Fibroblast of skin of back (primary cell): ENCODE data around the gene TCF7L2.

Source experiments
- DNase-seq: peaks from one replicate; pipeline ENCODE4 v3.0.0-alpha.2; 2013

The TCF7L2 gene

DNA sequence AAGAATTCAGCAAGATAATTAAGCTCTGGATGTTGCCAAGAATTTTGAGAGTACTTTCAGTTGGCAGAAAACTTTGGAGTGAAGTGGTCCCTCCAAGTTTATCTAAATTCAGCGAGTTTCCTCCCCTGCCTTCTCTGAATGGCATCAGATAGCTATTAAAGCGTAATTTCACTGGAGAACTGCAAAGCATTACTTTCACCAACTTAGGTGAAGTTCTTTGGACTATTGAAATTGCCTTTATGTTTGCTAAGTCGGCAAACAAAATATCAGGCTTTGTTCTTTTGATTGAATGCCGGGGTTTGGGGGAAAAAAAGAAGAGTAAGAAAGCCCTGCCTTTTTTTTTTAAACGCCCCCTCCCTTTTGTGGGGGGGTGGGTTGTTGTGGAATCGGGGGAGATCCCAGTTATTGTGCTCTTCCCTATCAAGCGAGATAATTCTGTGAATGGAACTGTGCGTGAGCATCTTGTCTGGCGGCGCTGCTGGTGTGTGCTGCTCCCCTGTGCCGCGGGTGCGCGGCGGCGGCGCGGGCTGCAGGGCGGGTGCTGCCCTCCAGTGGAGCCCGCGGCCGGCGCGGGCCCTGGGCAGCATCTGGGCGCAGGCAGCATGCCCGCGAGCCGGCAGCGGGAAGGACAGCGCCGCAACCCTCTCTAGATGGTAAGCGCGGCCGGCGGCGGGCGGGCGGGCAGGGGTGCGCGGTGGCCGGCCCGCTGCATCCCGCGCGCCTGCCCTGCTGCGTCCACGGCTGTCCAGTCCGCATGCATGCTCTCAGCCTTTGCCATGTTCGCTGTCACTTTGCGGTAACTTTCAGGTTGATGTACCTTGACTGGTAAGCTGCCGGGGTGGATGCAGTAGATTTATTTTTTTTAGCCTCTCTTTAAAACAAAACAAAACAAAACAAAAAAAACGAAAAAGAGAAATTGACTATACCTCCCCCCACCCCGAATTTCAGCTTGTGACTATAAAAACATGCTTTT lies 176.5 kb downstream of the TCF7L2 start:
- peak; percentile 75 for DNase-seq

DNA sequence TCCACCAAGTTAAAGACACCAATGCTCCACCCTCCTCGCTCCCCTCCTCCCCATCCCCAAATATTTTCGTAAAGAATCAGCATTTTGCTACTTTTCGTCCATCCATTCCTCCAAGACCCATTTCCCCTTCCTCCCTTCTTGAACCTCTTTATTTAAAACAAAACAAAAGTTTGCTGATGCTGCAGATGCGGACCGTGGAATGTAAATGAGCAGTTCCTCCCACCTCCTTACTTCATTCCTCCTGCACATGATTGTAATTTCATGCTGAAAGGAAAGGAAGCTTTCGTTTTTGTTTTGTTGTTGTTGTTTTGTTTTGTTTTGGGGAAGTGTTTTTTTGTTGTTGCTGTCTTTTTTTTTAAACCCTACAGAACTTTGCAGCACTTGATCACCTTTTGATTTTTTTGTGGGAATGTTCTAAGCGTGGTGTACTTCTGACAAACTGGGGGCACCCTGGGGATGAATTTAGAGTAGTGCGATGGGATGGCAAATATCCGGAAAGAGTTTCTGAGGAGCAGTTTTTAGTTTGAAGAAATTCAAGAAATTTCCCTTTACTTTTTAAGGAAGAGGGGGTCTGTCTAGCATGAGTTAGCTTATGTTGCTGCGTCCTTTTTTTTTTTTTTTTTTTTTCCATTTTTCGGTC lies 177.3 kb downstream of the TCF7L2 start:
- no peak for DNase-seq

DNA sequence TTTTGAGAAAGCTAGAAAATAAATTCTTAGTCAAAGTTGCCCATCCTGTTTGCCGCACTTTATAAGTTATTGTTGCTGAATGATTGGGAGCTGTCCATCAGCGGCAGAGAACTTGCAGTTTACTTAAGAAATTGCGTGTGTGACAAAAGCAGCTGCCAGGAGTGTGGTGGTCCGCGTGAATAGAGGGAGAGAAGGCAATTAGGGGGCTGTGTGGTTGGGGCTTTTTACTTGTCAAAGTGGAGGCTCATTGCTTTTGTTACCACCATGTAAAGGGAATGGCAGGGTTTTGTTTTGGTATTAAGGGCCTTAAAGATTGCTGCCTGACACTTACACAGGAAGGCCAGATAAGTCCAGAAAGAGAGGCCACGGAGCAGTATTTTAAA lies 177.8 kb downstream of the TCF7L2 start:
- no peak for DNase-seq

DNA sequence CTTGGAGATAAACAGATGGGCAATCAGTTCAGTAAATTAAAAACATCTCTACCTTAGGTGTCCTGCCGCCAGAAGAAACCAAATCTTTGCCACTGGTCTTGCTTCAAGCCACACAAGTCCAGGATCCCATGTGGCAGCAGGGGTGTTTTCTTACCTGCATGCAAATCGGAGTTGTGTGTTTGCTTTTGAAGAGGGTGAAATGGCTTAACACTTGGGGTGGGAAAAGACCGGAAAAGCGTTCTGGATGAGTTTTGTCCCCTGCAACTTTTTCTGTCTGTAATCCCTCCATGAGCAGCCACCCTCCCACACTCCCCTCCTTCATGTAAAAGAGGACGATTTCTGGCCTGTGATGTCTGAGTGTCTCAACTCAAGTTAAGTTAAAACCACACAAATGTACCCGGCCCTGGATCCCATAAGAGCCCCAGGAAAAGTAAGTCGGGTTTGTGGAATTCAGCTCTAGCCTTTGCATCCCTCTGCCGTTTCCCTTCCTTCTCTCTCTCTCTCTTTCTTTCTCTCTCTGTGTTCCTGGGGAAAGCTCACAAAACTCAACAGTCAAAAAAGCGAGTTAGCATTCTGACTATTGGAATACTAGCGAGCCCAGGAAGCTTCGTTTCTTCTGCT lies 178.5 kb downstream of the TCF7L2 start:
- DNase-seq: no peak

DNA sequence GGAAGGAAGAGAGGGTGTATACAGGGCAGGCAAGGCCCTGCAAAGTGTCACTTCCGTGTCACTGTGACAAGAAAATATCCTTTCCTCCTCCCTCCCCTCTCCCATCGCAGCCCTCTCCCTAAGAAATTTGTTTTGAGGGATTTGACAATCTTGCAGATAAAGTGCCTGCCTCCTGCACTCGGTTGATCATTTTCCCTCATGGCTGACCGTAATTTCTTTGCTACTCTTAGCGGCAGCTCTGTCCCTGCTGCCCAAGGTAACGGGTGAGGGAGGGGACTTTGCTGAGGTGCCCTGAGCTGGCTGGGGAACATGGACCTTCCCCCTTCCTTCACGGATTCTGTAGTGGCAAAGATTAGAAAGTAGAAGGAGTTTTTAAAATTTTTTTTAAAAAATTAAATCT lies 179.1 kb downstream of the TCF7L2 start:
- no peak for DNase-seq

DNA sequence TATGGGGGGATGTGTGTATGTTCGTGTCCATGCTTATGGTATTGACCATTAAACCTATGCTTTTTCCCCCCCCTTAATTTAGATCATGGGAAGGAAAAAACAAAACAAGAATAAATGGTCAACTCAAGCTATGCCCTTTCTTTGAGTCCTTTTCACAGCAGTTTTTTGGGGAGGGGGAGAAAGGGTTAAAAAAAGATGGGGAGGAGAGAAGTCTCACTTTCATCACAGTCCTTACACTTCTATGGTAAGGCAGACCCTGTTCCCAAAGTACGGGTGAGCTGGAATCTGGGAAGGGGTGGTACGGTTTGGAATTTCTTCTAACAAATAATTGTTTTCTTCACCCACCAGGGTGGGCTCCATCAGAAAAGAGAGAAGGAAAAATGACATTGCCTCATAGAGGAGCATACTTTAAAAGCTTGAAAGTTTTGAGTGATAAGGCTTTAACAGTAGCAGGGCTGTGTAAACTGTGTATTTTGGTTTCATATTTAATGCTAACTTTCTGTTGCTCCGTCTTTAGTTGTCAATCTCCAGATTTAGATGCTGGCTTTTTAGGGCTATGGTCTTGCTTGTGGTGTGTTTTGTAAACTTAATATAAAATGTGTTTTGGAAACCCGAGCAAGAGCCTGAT lies 180.1 kb downstream of the TCF7L2 start:
- no peak for DNase-seq

DNA sequence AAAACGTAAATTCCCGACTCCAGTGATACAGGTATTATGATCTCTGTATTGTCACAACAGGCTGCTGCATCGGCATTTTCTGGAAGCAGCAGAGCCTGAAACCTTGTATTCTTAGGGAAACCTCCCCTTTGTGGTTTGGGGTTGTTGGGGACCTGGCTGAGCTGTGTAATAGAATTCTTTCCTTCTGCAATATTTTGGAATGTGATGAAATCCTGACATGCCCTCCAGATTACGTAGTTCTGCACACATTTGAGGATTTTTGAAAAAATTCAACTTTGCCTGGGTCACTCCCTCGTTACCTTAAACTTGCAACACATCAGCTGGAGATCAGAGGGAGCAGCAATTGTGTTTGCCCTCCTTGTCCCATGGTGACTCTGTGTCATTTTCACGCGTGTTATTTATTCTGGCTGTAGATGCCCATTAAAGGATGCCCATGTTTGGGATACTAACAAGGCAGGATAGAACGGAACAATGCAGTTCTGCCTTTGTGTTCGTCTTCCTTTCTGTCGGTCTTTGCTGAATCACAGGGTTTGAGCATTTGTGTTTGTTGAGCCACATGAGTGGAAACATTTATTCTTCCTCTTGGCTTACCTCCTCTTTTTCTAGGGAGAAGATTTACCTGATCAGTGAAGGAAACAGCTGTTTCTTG lies 181.7 kb downstream of the TCF7L2 start:
- peak; percentile 82 for DNase-seq

DNA sequence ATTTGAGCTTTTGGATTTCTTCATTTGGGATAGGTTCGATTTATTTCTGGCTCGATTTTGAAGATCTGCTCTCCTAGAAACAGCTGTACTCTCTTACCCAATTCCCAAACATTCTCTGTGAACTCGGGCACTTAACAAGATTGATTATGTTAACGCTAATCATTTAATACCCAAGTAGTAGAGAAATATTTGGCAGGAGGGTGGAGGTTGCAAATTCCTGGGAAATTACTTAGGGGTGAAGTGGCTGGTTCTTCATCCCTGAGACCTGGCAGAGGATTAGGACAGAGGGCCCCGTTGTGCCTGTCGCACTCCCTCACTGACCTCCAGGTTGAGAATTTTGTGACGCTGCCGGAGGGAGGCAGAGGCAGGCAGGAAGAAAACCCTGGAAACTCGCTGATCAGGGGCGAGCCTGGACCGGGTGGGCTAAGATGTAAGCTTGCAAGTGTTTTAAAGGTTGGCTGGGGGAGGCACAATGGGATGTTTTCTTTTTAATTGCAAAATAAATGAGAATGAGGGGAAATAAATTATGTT lies 182.6 kb downstream of the TCF7L2 start:
- DNase-seq: peak; percentile 33

DNA sequence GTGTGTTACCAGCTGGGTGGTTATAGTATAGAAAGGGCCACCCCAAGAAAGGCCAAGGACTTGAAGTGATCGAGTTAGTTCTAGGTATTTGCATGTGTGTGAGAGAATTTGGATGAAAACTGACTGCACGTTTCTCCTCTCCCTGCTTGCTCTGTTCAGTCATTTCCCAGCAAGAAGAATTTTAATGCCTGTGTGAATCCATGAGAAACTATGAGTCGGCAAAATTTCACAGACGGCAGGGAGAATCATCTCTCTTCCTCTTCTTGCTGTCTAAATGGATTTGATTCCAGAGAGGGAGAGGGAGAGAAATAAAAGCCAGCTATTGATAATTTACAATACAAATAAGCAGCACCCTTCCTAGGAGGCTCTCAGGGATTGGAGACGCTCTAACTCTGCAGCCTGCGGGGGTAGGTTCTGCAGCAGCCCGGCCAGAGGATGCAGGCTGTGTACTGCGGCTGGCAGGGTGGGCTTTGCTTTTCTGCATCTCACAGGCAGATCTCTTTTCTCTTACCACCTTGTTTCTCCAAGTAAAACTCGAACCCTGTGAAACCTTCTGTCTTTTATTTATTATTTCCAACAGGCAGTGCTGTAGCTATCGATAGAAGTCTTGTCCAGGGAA lies 183.6 kb downstream of the TCF7L2 start:
- DNase-seq: peak; percentile 70

DNA sequence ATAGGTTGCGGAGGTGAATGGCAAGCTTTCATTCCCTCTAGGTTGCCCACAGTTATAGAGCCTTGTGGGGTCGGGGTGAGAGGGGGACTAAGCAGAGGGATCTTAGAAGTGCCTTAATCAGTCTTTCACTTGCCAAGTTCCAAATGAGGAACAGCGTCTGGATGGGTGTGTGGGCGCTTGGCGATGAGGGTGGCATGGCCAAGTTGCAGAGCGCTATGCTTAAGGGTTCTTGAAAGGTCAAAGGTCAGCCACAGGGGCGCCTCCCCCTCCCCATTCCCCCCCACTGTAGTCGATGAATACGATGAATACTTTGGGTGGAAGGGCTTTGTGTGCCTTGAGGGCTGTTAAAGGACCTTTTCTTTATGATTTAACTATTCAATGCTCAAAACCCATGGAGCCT lies 185.0 kb downstream of the TCF7L2 start:
- DNase-seq: no peak

DNA sequence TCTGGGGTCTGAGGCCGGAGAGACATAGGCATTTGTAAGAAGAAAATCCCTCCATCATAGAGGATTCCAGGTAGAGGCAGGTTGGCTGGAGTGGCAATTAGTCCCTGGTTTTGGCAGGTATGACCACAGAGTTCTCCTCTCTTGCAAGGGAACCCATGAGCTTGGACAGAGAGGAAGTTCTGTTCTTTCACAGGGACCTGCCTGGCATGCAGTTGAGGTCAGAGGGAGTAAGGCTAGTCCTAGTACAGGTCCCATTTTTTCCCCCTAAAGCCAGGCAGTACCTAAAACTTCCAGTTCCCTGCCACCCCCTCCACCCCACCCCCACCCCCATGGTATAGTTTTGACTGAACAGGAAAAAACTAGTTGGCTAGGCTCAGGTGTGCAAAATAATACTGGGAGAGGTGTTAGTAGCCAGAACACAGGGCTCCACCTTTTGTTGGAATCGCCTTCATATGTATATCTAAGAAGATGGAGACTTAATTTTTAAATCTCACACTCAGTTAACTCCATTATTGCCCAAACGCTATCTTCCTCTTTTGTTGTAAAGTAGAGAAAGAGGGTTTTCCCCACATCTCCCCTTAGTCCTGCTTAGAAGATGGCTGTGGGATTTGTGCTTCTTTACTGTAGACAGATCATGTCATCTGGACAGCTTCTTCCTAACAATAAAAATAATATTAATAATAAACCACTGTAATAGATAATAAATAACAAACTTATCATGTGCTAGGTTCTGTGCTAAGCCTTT lies 188.1 kb downstream of the TCF7L2 start:
- DNase-seq: no peak

DNA sequence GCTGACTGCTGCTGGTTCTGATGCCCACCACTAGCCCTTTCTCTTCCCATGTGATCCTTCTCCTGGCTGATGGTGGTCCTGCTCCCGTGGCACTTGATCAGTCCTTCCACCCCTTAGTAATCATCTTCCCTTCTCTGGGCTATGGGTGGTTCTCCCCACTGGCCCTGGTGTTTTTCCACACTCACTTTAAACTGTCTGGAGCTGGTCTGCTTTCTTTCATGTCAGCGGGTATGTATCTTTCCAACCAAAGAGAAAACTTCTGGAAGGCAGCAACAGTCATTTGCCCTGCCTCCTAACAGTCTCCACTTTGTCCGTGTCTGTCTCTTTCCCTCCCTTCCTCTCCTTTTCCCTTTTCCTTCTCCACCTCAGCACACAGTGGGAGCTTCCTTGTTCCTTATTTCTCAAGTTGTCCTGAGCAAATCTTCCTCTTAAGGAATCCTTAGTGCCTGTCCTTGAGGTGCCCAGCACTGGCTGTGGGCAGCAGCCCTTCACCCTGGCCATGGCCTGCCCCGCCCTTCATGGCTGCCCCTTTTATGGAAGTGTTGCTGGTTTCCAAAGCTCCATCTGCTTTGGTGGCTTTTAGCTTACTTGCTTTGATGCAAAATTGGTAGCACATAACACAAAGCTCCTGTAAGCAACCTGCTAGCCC lies 189.0 kb downstream of the TCF7L2 start:
- no peak for DNase-seq

DNA sequence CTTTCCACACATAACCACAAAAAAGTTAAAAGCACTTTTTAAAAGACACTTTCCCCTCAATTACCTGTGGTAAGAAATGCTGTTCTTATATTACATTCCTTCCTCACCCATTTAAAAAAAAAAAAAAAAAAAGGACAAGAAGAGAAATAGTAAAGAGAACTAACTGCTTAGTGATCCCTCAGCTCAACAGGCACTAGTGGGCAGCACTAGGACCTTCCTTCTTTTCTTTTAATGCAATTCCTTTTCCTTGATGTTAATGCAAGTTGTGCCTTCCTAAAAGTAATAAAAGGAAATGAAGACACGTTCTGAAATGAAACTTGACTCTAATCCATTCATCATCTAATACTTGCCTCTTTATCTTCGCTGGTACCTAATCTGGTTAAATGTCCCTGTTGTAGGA lies 189.7 kb downstream of the TCF7L2 start:
- peak; percentile 38 for DNase-seq

DNA sequence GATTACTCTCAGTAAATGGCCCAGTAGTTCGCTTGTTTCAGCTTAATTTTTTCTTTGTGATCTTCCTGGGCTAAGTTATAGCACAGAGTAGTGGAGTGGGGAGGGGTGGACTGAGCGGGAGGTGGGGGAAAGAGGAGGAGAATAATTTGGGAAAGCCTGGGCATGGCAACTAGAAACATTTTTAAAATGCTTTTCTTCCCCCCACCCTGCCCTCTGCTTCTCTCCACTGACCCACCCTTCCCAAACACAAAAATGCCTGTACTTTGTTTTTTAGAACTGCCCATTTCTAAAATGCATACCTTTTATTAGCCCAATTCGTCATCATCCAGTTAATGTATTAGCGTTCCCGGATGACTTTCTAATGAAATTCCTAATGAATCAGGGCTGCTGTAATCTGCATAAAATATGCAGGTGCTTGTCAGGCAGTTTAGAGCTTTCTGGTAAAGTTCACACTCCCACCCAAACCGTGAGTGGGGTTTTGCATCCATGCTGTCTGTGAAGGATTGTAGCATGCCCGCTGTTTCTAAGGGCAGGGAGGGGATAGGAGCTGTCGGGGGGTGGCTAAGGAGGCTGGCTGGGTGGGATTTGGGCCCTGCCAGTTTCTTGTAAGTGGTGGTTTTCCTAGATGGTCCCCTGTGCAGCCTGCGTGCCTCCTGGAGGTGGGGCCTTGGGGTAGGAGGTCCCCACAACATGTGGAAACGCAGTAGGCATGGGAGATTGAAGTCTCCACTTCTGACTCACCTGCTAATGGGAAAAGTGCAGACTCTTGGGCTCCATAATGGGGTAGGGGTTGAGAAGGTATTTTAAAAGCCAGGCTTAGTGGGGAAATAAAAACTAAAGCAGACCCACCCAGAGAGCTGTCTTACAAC lies 190.3 kb downstream of the TCF7L2 start:
- no peak for DNase-seq

DNA sequence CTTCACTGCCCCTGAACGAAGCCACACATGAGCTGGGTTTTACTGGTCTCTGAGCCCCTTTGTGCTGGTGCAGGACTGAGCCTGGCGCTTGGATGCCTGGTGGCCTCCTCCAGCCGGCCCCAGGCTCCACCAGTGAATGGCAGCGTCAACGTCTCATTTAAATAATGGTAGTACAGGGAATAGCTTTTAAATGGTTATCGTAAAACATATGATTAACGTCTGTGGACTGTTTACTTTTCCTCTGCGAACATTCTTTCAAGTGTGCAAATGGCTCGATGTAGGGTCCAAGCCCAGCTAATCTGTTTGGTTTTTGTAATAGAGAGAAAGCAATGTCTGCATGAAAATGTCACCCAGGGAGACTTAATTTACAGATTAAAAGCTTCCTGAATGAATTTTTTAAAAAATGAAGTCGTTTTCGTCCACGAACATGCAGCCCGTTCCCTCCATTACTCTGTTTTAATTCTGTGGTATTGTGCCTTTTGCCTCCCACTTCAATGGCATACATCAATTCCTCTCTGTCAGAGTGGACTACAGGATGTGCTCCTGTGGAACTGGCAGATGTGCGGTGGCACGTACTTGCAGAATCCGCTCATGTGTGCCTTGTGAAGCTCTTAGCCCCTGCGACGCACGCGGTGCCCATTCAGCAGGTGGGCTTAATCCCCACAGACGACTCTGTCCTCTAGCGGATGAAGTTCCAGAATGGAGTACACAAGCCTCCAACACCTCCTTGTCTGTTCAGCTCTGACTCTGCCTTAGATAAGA lies 192.7 kb downstream of the TCF7L2 start:
- DNase-seq: no peak

DNA sequence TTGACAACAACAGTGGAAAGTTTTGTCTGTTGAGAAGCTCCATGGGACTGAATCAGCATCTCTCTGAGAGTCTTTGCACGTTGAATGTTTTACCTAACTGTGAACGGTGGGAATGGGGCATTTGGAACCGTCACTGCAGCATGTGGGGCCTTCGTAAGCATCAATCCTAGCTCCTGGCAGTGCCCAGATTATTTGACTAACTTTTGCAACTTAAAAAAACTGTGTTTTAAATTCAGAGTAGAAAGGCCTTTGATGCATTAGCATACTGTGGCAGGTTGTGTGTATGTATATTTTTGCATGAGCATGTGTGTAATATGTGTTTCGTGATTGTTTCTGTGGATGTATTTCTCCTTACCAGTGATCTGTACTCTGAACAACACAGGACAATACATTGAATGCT lies 194.5 kb downstream of the TCF7L2 start:
- no peak for DNase-seq

DNA sequence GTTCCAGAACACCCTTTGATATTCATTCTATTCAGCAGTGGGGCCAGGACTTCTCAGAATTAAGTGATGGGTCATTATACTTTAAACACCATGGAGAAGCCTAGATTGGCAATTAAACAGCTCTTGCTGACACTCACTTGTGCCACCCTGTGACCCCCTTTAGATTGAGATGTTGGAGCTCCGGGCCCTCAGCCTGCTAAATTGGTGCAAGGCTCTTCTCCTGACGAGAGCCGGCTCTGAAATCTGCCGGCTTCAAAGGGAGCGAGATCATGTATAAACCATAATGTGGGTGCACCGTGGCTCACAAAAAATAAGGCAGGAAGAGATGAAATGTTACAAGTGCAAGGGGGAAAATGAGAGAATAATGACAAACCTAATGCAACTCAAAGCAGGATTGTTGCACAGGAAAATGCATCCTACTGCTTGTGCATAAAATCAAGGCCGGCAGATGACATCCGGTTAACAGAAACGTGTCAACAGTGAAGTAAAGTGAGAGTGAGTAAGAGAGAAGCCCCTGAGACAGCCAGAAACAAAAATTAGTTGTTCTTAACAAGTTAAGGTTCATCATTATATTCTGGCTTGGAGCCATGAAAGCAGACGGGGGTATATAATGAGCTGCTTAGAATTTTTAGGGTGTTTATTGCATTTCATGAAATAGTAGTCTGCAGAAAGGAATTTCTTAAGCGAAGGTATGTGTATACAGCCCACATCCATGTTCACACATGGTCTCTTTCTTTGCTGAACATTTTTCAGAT lies 198.2 kb downstream of the TCF7L2 start:
- no peak for DNase-seq

DNA sequence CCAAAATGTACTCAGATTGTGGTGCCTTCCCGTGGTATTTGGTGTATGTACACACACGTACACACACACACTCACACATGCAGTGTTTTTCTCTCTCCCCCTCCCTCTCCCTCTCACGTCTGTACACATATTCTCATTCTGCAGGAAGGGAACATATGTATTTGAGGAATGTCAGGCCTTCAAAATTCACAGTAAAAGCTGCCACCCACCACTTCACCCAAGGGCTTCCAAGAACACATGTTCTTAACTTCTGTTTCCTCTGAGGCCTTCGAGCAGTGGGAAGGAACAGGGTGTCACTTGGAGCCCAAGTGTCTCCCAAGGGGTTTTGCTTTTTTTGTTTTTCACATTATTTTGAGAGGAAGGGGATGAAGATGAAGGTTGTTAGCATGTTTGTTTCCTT lies 198.9 kb downstream of the TCF7L2 start:
- DNase-seq: peak; percentile 51
